Liver (tissue), 9 donors: ENCODE data around the gene TTC23. TPM values are rescaled to one million over a fixed set of nuclear protein-coding genes. Genes with fewer than 3 reads are reported as not detected.
A peak's percentile ranks its signal among the peaks of the same experiment; 100 is the strongest.

Experiments used
- DNase-seq: peaks from one replicate; pipeline ENCODE4 v3.0.0-alpha.2; 2017; ENCODE audit warnings: low spot score
- H3K27ac ChIP-seq, 2 donors: one replicate each; pipeline ENCODE4 v1.7.0; 2013; ENCODE audit warnings: inconsistent platforms in 2 of 2, low read length in 2 of 2, control low read depth in 1 of 2, low read depth in 1 of 2, mild to moderate bottlenecking in 1 of 2
- H3K27me3 ChIP-seq, 4 donors: one replicate each; pipeline versions ENCODE4 v1.6.1 to v1.7.0; 2013; ENCODE audit warnings: low read length in 3 of 4, inconsistent platforms in 1 of 4, mild to moderate bottlenecking in 1 of 4, moderate library complexity in 1 of 4; ENCODE audit not compliant: control insufficient read depth in 4 of 4, insufficient read depth in 4 of 4
- H3K36me3 ChIP-seq, 4 donors: one replicate each; pipeline versions ENCODE4 v1.6.1 to v1.7.0; 2013; ENCODE audit warnings: low read length in 3 of 4, mild to moderate bottlenecking in 3 of 4, low read depth in 1 of 4, moderate library complexity in 1 of 4; ENCODE audit not compliant: control insufficient read depth in 4 of 4, insufficient read depth in 3 of 4
- H3K4me1 ChIP-seq, 4 donors: one replicate each; pipeline versions ENCODE4 v1.6.1 to v1.7.0; 2013; ENCODE audit warnings: low read length in 3 of 4, mild to moderate bottlenecking in 3 of 4, moderate library complexity in 1 of 4; ENCODE audit not compliant: control insufficient read depth in 4 of 4, insufficient read depth in 4 of 4
- H3K4me3 ChIP-seq, 3 donors: one replicate each; pipeline versions ENCODE4 v1.6.1 to v1.7.0; 2013; ENCODE audit warnings: low read length in 3 of 3, control low read depth in 1 of 3, low read depth in 1 of 3, mild to moderate bottlenecking in 1 of 3
- H3K9ac ChIP-seq, 2 donors: one replicate each; pipeline ENCODE4 v1.7.0; 2013; ENCODE audit warnings: low read length in 2 of 2, mild to moderate bottlenecking in 2 of 2, moderate library complexity in 2 of 2, control low read depth in 1 of 2, low read depth in 1 of 2
- H3K9me3 ChIP-seq, 4 donors: one replicate each; pipeline versions ENCODE4 v1.6.1 to v1.7.0; 2013; ENCODE audit warnings: low read length in 3 of 4; ENCODE audit not compliant: control insufficient read depth in 4 of 4
- CTCF ChIP-seq: fragments of 150-350 bp; IDR thresholded peaks from 2 replicates; pipeline ENCODE4 v1.5.1; 2017; ENCODE audit warnings: improper control_type of control experiment, low read depth, low read length; ENCODE audit not compliant: missing input control
- EGR1 ChIP-seq, 2 donors: IDR thresholded peaks; 2 replicates each; pipeline ENCODE4 v1.6.1; 2016 to 2018; ENCODE audit warnings: antibody characterized with exemption in 2 of 2, low read depth in 2 of 2
- FOXA1 ChIP-seq: IDR thresholded peaks from 2 replicates; pipeline ENCODE4 v1.6.1; 2016; ENCODE audit warnings: antibody characterized with exemption
- FOXA2 ChIP-seq: IDR thresholded peaks from 2 replicates; pipeline ENCODE4 v1.6.1; 2016; ENCODE audit warnings: antibody characterized with exemption
- GABPA ChIP-seq, 2 donors: IDR thresholded peaks in 1 of 2; conservative IDR thresholded peaks in 1 of 2; 2 replicates each; pipeline ENCODE4 v1.6.1; 2016; ENCODE audit warnings: antibody characterized with exemption in 2 of 2, mild to moderate bottlenecking in 1 of 2, moderate library complexity in 1 of 2
- HNF4A ChIP-seq, 2 donors: conservative IDR thresholded peaks; 2 replicates each; pipeline ENCODE4 v1.6.1; 2016; ENCODE audit warnings: antibody characterized with exemption in 2 of 2, mild to moderate bottlenecking in 2 of 2
- HNF4G ChIP-seq: IDR thresholded peaks from 2 replicates; pipeline ENCODE4 v1.6.1; 2016; ENCODE audit warnings: antibody characterized with exemption
- JUND ChIP-seq, 2 donors: IDR thresholded peaks; 2 replicates each; pipeline ENCODE4 v1.6.1; 2016; ENCODE audit warnings: antibody characterized with exemption in 2 of 2
- NR2F2 ChIP-seq: IDR thresholded peaks from 2 replicates; pipeline ENCODE4 v1.6.1; 2016; ENCODE audit warnings: antibody characterized with exemption
- RAD21 ChIP-seq, 2 donors: IDR thresholded peaks; 2 replicates each; pipeline ENCODE4 v1.6.1; 2016; ENCODE audit warnings: antibody characterized with exemption in 2 of 2, mild to moderate bottlenecking in 2 of 2
- REST ChIP-seq: IDR thresholded peaks from 2 replicates; pipeline ENCODE4 v1.6.1; 2016; ENCODE audit warnings: antibody characterized with exemption, mild to moderate bottlenecking
- RXRA ChIP-seq, 2 donors: IDR thresholded peaks; 2 replicates each; pipeline ENCODE4 v1.6.1; 2017 to 2018; ENCODE audit warnings: antibody characterized with exemption in 2 of 2, mild to moderate bottlenecking in 1 of 2
- SP1 ChIP-seq: IDR thresholded peaks from 2 replicates; pipeline ENCODE4 v1.6.1; 2018; ENCODE audit warnings: antibody characterized with exemption, mild to moderate bottlenecking
- TAF1 ChIP-seq: conservative IDR thresholded peaks from 2 replicates; pipeline ENCODE4 v1.6.1; 2016; ENCODE audit warnings: antibody characterized with exemption, mild to moderate bottlenecking
- YY1 ChIP-seq: IDR thresholded peaks from 2 replicates; pipeline ENCODE4 v1.6.1; 2016; ENCODE audit warnings: antibody characterized with exemption, mild to moderate bottlenecking
- ZBTB33 ChIP-seq: IDR thresholded peaks from 2 replicates; pipeline ENCODE4 v1.6.1; 2016; ENCODE audit warnings: antibody characterized with exemption
- WGBS: extraction: QIAGEN DNeasy Blood & Tissue Kit; methylation state at CpG from one replicate; pipeline ENCODE4 v1.1.7; 2013; 5-methylcytosine and 5-hydroxymethylcytosine counted together
- polyA plus RNA-seq, 2 donors: library from polyadenylated mRNA; stranded (reverse) in 1 of 2; unstranded in 1 of 2; fragments of 200-250 nt in 1 of 2; fragments of >200 nt in 1 of 2; fragmentation: Nextera tagmentation in 1 of 2; extraction: Ambion mirVana in 1 of 2; gene quantifications; one replicate each; pipeline versions ENCODE4 v1.2.1 to v1.2.3, GENCODE V29; 2013 to 2015
- total RNA-seq, 2 donors: library from RNA; depleted of rRNA; stranded (reverse); fragments of >200 nt; gene quantifications; one replicate each; pipeline ENCODE4 v1.2.3, GENCODE V29; 2014
- TF ChIP-seq, protein P1 (sequence below): IDR thresholded peaks from 2 replicates; pipeline ENCODE4 v1.6.1; 2016; ENCODE audit warnings: antibody characterized with exemption
- TF ChIP-seq, protein P2 (sequence below): IDR thresholded peaks from 2 replicates; pipeline ENCODE4 v1.6.1; 2016; ENCODE audit warnings: antibody characterized with exemption
- donor health status: healthy.
- donor health status: healthy.
- donor health status: healthy.
- donor health status: healthy.
- donor health status: healthy.

Gene TTC23
- total and polyA plus RNA-seq, 4 donors, result 3.7 to 12.3 (median 7.2) TPM

GRCh38 chr15:99250857-99251841 is 1.8 kb upstream of the TTC23 start, which contains the start of gene LRRC28:
TSS of gene LRRC28 (plus strand) at chr15:99251481. CDS start at chr15:99255958, 4,477 bp downstream.
- Histone ChIP-seq H3K27me3 (no peaks in the 10 kb centered on the region), H3K36me3 (no peaks in the 10 kb centered on the region), H3K9me3 (no peaks in the 10 kb centered on the region), H3K4me1 (peaks cover 8 to 49% (median 36%) of the 10 kb centered on the region in 4 donors), H3K4me3 (peak within 1 kb of the TSS; percentile 79 to 97 (median 90)), H3K9ac (peak within 1 kb of the TSS; percentile 97 to 99), H3K27ac (peak within 1 kb of the TSS; percentile 93 to 96)
- under 1% methylated on average over 90 of the region's 90 CpGs for WGBS
- TF ChIP-seq HNF4A (conservative IDR thresholded peaks at IDR 0.05), result no peak
- no peak for TF ChIP-seq RAD21 (IDR thresholded peaks at IDR 0.05)
- TF ChIP-seq HNF4G, result no peak
- TF ChIP-seq ZBTB33, result peak; percentile 99
- TF ChIP-seq GABPA (IDR thresholded peaks at IDR 0.05 in 1 of 2, conservative IDR thresholded peaks at IDR 0.05 in 1 of 2), result peak; percentile 81 to 94
- no peak for TF ChIP-seq FOXA2
- TF ChIP-seq, protein P1, sequence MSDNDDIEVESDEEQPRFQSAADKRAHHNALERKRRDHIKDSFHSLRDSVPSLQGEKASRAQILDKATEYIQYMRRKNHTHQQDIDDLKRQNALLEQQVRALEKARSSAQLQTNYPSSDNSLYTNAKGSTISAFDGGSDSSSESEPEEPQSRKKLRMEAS, result peak; percentile 17
- TF ChIP-seq JUND (IDR thresholded peaks at IDR 0.05), result no peak
- TF ChIP-seq RXRA (IDR thresholded peaks at IDR 0.05), result no peak
- TF ChIP-seq NR2F2, result peak; percentile 6
- TF ChIP-seq TAF1, result peak; percentile 64
- TF ChIP-seq REST, result peak; percentile 89
- no peak for TF ChIP-seq CTCF
- peak; percentile 64 for TF ChIP-seq SP1
- TF ChIP-seq, protein P2, sequence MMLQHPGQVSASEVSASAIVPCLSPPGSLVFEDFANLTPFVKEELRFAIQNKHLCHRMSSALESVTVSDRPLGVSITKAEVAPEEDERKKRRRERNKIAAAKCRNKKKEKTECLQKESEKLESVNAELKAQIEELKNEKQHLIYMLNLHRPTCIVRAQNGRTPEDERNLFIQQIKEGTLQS, result no peak
- no peak for TF ChIP-seq FOXA1
- no peak for TF ChIP-seq EGR1 (IDR thresholded peaks at IDR 0.05; ENCODE audit: low read depth in 2 of 2)
- peak; percentile 79 for TF ChIP-seq YY1
- DNase-seq, result peak; percentile 97
